ENCODE results near the gene NEDD4L. TPM values are rescaled to one million over a fixed set of nuclear protein-coding genes. Genes with fewer than 3 reads are reported as not detected.
"Not testable (repeated sequence)": the region's sequence is repeated elsewhere in the genome, so short reads cannot be mapped to it uniquely, and the experiment has no call there.

Gene NEDD4L
- total and polyA plus RNA-seq, 8 donors = 88.0 to 159 (median 95.2) TPM

DNA sequence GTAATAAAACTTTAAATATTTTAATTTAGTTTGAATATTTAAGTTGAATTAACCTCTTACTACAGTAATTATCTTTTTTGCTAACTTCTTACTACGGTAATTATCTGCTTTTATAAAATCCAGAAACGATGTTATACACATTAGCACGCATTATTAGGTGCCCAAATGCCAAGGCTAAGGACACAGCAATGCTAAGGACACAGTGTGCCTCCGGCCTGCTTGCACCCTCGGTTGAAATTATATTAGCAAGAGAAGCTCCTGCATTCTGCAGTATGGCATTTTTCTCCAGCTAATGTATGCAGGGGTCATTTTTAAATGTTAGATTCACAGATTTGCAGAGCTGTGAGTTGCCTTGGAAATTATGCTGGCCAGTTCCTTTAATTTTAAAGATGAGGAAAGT, 220.0 kb downstream of the NEDD4L start:
- H3K27me3 ChIP-seq = no peaks in the 10 kb centered on the region
- H3K27ac ChIP-seq = peak overlapping the region in 1 of 2 donors; percentile 67
- H3K36me3 ChIP-seq = no peaks in the 10 kb centered on the region
- ATAC-seq = no peak
- H3K4me3 ChIP-seq = no peak overlapping the region
- TF ChIP-seq, protein P1, sequence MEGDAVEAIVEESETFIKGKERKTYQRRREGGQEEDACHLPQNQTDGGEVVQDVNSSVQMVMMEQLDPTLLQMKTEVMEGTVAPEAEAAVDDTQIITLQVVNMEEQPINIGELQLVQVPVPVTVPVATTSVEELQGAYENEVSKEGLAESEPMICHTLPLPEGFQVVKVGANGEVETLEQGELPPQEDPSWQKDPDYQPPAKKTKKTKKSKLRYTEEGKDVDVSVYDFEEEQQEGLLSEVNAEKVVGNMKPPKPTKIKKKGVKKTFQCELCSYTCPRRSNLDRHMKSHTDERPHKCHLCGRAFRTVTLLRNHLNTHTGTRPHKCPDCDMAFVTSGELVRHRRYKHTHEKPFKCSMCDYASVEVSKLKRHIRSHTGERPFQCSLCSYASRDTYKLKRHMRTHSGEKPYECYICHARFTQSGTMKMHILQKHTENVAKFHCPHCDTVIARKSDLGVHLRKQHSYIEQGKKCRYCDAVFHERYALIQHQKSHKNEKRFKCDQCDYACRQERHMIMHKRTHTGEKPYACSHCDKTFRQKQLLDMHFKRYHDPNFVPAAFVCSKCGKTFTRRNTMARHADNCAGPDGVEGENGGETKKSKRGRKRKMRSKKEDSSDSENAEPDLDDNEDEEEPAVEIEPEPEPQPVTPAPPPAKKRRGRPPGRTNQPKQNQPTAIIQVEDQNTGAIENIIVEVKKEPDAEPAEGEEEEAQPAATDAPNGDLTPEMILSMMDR (IDR thresholded peaks at IDR 0.05) = no peak
- intact Hi-C loops (cut with DNase I) = no loop called here
- H3K4me1 ChIP-seq = peaks cover 0 to 7% of the 10 kb centered on the region in 2 donors
- H3K9me3 ChIP-seq = no peaks in the 10 kb centered on the region
- no peak for DNase-seq

DNA sequence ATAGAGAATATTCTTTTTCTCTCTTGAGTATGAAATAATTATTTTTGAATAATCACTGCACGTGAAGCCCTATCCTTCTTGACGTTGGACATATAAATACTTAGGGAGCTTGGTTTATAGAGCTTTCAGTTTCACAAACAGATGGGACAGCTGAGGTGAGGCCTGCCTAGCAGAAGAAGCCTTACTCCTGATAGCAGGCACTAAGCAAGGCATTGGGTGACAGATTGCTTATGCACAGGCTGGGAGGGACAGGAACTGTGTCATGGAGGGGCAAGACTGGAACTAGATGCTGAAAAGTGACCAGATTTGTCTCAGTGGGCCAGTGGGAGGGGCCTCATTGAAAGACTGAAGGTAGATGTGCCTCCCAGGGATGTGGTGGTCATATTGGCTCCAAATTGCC, 220.8 kb downstream of the NEDD4L start:
- Histone ChIP-seq H3K4me3 (no peak overlapping the region), H3K27me3 (no peaks in the 10 kb centered on the region), H3K4me1 (peaks cover 0 to 7% of the 10 kb centered on the region in 2 donors), H3K36me3 (no peaks in the 10 kb centered on the region), H3K27ac (peak overlapping the region in 1 of 2 donors; percentile 19), H3K9me3 (no peaks in the 10 kb centered on the region)
- TF ChIP-seq, protein P1 (IDR thresholded peaks at IDR 0.05) = no peak
- ATAC-seq = no peak
- intact Hi-C loops (cut with DNase I) = no loop called here
- DNase-seq = no peak

DNA sequence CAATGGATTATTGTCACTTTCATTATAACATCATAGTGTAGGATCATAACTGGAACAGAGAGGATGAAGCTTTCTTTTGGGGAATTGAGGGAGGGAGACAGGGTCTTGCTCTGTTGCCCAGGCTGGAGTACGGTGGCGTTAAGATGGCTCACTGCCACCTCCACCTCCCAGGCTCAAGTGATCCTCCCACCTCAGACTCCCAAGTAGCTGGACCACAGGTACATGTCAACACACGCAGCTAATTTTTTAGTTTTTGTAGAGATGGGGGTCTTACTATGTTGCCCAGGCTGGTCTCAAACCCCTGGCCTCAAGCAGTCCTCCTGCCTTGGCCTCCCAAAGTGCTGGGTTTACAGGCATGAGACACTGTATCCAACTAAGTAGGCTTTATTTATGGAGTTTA, 221.5 kb downstream of the NEDD4L start:
- ATAC-seq; intact Hi-C loops (cut with DNase I); H3K9me3 ChIP-seq; H3K36me3 ChIP-seq; DNase-seq; H3K27me3 ChIP-seq; H3K27ac ChIP-seq; H3K4me3 ChIP-seq; H3K4me1 ChIP-seq: not testable (repeated sequence)

DNA sequence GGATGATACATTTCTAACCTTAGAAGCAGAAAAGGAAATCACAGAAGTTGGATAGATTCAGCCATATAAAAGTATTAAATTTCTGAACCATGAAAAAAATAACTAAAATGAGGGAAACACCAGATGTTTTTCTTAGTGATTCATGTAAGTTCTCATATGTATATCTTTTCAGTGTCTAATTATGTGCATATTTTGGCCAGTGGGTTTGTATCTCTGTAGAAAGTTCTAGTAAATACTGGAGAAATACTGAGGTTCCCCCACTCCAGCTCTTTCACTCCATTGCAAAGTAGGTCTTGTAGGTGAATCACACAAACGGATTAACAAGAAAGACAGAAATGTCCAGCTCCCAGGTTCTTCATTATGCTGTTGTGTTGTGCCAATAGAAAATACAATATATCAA, 222.3 kb downstream of the NEDD4L start:
- peaks cover 0 to 14% of the 10 kb centered on the region in 2 donors for H3K4me1 ChIP-seq

DNA sequence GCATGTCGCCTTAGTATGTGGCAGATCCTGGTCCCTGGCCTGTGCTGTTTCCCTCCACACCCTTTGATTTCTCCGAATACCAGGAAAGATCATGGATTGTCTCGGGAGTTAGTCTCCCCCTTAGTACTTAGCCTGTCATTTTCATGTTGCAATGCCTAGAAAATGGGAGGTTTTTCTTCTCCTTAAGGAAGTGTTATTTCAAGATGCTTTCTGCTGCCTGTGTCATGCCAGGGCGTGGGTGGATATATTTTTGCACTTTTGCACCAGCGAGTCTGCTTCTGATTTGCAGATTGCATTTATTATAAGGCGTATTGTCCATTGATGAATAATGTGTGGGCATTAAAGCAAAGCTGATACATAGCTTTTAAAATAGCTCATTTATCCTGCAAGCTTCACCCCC, 223.5 kb downstream of the NEDD4L start:
- peaks cover 3 to 14% of the 10 kb centered on the region in 2 donors for H3K4me1 ChIP-seq
- no peak overlapping the region for H3K27ac ChIP-seq
- no peak overlapping the region for H3K4me3 ChIP-seq
- no peaks in the 10 kb centered on the region for H3K9me3 ChIP-seq
- intact Hi-C loops (cut with DNase I) = no loop called here
- no peaks in the 10 kb centered on the region for H3K27me3 ChIP-seq
- TF ChIP-seq, protein P1 (IDR thresholded peaks at IDR 0.05) = no peak
- no peaks in the 10 kb centered on the region for H3K36me3 ChIP-seq
- no peak for ATAC-seq
- no peak for DNase-seq

More for the DNA sequence above, 222.3 kb downstream of the NEDD4L start:
- Histone ChIP-seq H3K27ac (peak overlapping the region in 1 of 2 donors; percentile 20), H3K4me3 (no peak overlapping the region), H3K36me3 (no peaks in the 10 kb centered on the region), H3K9me3 (no peaks in the 10 kb centered on the region), H3K27me3 (no peaks in the 10 kb centered on the region)
- intact Hi-C loops (cut with DNase I) = no loop called here
- ATAC-seq (no peak), DNase-seq (no peak)
- TF ChIP-seq, protein P1 (IDR thresholded peaks at IDR 0.05) = no peak

DNA sequence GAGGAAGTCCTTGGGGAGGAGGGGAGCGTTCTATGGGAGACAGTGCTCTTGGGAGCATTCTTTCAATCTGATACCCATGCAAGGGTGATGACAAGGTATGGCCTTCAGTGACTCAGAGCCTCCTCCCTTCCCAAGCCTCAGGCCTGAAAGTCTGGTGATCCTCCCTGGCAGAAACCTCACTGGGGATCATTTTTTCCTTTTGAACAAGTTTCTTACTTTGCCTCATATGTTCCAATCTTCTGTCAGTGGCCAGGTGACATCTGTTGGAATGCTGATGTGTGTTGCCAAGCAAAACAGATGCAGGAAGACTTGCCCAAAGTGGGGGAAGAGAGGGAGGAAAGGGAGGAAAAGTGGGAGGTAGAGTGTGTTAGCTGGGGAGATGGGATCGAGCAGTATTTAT, 224.8 kb downstream of the NEDD4L start:
- Histone ChIP-seq H3K27ac (peak overlapping the region; percentile 46 to 50), H3K4me3 (no peak overlapping the region), H3K36me3 (no peaks in the 10 kb centered on the region), H3K27me3 (no peaks in the 10 kb centered on the region), H3K9me3 (no peaks in the 10 kb centered on the region), H3K4me1 (peaks cover 3 to 14% of the 10 kb centered on the region in 2 donors)
- peak; percentile 33 for ATAC-seq
- intact Hi-C loops (cut with DNase I) = no loop called here
- no peak for DNase-seq
- TF ChIP-seq, protein P1 (IDR thresholded peaks at IDR 0.05) = no peak

All from left lung (tissue), 10 donors.